HG03159 (cell line): ENCODE data around the gene GDA.

Experiments
- ATAC-seq: cut with Tn5 transposase; IDR thresholded peaks from one replicate; pipeline ENCODE4 v1.9.1; 2021; ENCODE audit warnings: mild to moderate bottlenecking, moderate library complexity; ENCODE audit not compliant: unreplicated experiment

GDA gene

GRCh38 chr9:72150127-72150526 is 887 bp downstream of the GDA start:
- ATAC-seq: no peak

- ATAC-seq: no peak
Observed at GRCh38 chr9:72150661-72151060, 1.4 kb downstream of the GDA start.

- ATAC-seq: no peak
Observed at GRCh38 chr9:72151104-72151503, 1.9 kb downstream of the GDA start.

- ATAC-seq: peak; percentile 87
Observed at GRCh38 chr9:72154468-72155285, 5.4 kb downstream of the GDA start.

- ATAC-seq: no peak
Observed at GRCh38 chr9:72155301-72155700, 6.1 kb downstream of the GDA start.

GRCh38 chr9:72156586-72156985 is 7.3 kb downstream of the GDA start:
- ATAC-seq: no peak

GRCh38 chr9:72158680-72159079 is 9.4 kb downstream of the GDA start:
- ATAC-seq: no peak

- no peak for ATAC-seq
Observed at GRCh38 chr9:72160446-72161123, 11.3 kb downstream of the GDA start.

GRCh38 chr9:72165326-72165725 is 16.1 kb downstream of the GDA start:
- ATAC-seq: no peak

- no peak for ATAC-seq
Observed at GRCh38 chr9:72165821-72166547, 16.7 kb downstream of the GDA start.

- ATAC-seq: no peak
Observed at GRCh38 chr9:72168075-72168474, 18.8 kb downstream of the GDA start.

- no peak for ATAC-seq
Observed at GRCh38 chr9:72169178-72169577, 19.9 kb downstream of the GDA start.

GRCh38 chr9:72173080-72173479 is 23.8 kb downstream of the GDA start:
- no peak for ATAC-seq

GRCh38 chr9:72185561-72185960 is 36.3 kb downstream of the GDA start:
- no peak for ATAC-seq

- ATAC-seq: no peak
Observed at GRCh38 chr9:72187121-72187695, 38.0 kb downstream of the GDA start.

- no peak for ATAC-seq
Observed at GRCh38 chr9:72188232-72188631, 39.0 kb downstream of the GDA start.

GRCh38 chr9:72193478-72193881 is 44.2 kb downstream of the GDA start:
- peak; percentile 94 for ATAC-seq

GRCh38 chr9:72199238-72199637 is 50.0 kb downstream of the GDA start:
- ATAC-seq: no peak

GRCh38 chr9:72200452-72200851 is 51.2 kb downstream of the GDA start:
- no peak for ATAC-seq

- ATAC-seq: no peak
Observed at GRCh38 chr9:72202009-72202408, 52.8 kb downstream of the GDA start.

- ATAC-seq: peak; percentile 45
Observed at GRCh38 chr9:72203205-72203803, 54.1 kb downstream of the GDA start.
